ENCODE measurements around the gene RDH5.

The RDH5 gene

GRCh38 chr12:55720071-55720564, at the start of gene RDH5:
TSS of gene RDH5 (plus strand) at chr12:55720393. CDS start at chr12:55721185, 792 bp downstream.
- H3K9me3 ChIP-seq (ENCODE audit: control insufficient read depth, insufficient read depth, low read length) = no peaks in the 10 kb centered on the region
- DNase-seq (ENCODE audit: low read depth, low spot score) = no peak
- H3K27ac ChIP-seq (ENCODE audit: low read length) = no peak within 1 kb of the TSS
- H3K27me3 ChIP-seq (ENCODE audit: control insufficient read depth, insufficient read depth, low read length) = no peaks in the 10 kb centered on the region
- no CpG with 5 or more reads among the region's 6 CpGs for WGBS (ENCODE audit: insufficient coverage, insufficient read length)
- H3K36me3 ChIP-seq (ENCODE audit: control insufficient read depth, insufficient read depth, low read length) = peaks cover 5% of the 10 kb centered on the region
- H3K4me1 ChIP-seq (ENCODE audit: control insufficient read depth, insufficient read depth, low read length) = peaks cover 11% of the 10 kb centered on the region
- no peak within 1 kb of the TSS for H3K4me3 ChIP-seq (ENCODE audit: low read length)

DNA sequence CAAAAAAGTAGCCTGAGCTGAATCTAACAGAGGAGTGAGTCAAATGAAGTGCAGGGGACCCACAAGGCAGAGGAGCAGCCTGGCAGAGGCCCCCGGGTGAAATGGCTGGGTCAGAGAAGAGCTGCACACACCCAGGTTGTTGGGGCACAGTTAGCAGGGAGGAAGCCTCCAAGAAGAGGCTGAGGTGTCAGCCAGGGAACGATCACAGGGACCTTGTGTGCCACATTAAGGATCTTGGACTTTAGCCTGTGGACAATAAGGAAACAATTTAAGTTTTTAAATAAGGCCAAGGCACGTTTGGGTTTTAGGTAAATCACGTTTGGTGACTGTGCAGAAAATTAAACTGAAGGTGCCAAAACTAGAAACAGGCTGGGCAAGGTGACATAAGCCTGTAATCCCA, 48.4 kb upstream of the RDH5 start:
- Histone ChIP-seq H3K36me3 (ENCODE audit: control insufficient read depth, insufficient read depth, low read length) (no peaks in the 10 kb centered on the region), H3K27me3 (ENCODE audit: control insufficient read depth, insufficient read depth, low read length) (no peaks in the 10 kb centered on the region), H3K9me3 (ENCODE audit: control insufficient read depth, insufficient read depth, low read length) (no peaks in the 10 kb centered on the region), H3K4me1 (ENCODE audit: control insufficient read depth, insufficient read depth, low read length) (no peaks in the 10 kb centered on the region), H3K27ac (ENCODE audit: low read length) (no peak overlapping the region), H3K4me3 (ENCODE audit: low read length) (no peak overlapping the region)
- no CpG with 5 or more reads among the region's 4 CpGs for WGBS (ENCODE audit: insufficient coverage, insufficient read length)
- DNase-seq (ENCODE audit: low read depth, low spot score) = no peak

GRCh38 chr12:55673638-55674037, 46.6 kb upstream of the RDH5 start:
- no peaks in the 10 kb centered on the region for H3K36me3 ChIP-seq (ENCODE audit: control insufficient read depth, insufficient read depth, low read length)
- no peaks in the 10 kb centered on the region for H3K4me1 ChIP-seq (ENCODE audit: control insufficient read depth, insufficient read depth, low read length)
- no peaks in the 10 kb centered on the region for H3K27me3 ChIP-seq (ENCODE audit: control insufficient read depth, insufficient read depth, low read length)
- H3K9me3 ChIP-seq (ENCODE audit: control insufficient read depth, insufficient read depth, low read length) = no peaks in the 10 kb centered on the region
- H3K27ac ChIP-seq (ENCODE audit: low read length) = no peak overlapping the region
- no peak overlapping the region for H3K4me3 ChIP-seq (ENCODE audit: low read length)
- DNase-seq (ENCODE audit: low read depth, low spot score) = no peak

DNA sequence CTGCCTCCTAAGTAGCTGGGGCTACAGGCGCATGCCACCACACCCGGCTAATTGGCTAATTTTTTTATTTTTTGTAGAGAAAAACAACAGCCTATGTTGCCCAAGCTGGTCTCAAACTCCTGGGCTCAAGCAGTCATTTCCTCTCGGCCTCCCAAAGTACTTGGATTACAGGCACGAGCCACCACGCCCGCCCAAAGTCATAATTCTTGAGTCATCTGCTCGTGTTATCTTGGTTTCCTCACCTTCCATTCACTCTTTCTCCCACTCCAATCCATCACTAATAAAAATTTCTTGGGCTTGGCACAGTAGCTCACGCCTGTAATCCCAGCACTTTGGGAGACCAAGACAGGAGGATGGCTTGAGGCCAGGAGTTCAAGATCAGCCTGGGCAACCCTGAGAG, 44.5 kb upstream of the RDH5 start:
- no CpG with 5 or more reads among the region's 8 CpGs for WGBS (ENCODE audit: insufficient coverage, insufficient read length)

DNA sequence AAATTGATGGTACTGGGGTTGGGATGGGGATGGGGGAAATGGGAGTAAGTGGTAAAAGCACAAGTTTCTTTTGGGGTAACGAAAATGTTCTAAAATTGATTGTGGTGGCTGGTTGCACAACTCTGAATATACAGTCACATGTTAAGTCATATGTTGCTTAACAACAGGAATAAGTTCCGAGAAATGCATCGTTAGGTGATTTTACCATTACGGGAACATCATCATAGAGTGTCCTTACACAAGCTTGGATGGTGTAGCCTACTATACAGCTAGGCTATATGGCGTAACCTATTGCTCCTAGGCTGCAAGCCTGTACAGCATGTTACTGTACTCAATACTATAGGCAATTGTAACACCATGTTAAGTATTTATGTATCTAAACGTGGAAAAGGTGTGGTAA, 43.5 kb upstream of the RDH5 start:
- Histone ChIP-seq H3K9me3 (ENCODE audit: control insufficient read depth, insufficient read depth, low read length) (no peaks in the 10 kb centered on the region), H3K27ac (ENCODE audit: low read length) (no peak overlapping the region), H3K36me3 (ENCODE audit: control insufficient read depth, insufficient read depth, low read length) (no peaks in the 10 kb centered on the region), H3K4me3 (ENCODE audit: low read length) (no peak overlapping the region), H3K27me3 (ENCODE audit: control insufficient read depth, insufficient read depth, low read length) (no peaks in the 10 kb centered on the region), H3K4me1 (ENCODE audit: control insufficient read depth, insufficient read depth, low read length) (no peaks in the 10 kb centered on the region; the same call in 1 of the 2 replicates)
- 100% methylated on average over 1 of the region's 6 CpGs for WGBS (ENCODE audit: insufficient coverage, insufficient read length)
- no peak for DNase-seq (ENCODE audit: low read depth, low spot score)

More for the DNA sequence above, 44.5 kb upstream of the RDH5 start:
- DNase-seq (ENCODE audit: low read depth, low spot score) = no peak
- H3K27ac ChIP-seq (ENCODE audit: low read length) = no peak overlapping the region
- no peak overlapping the region for H3K4me3 ChIP-seq (ENCODE audit: low read length)
- H3K36me3 ChIP-seq (ENCODE audit: control insufficient read depth, insufficient read depth, low read length) = no peaks in the 10 kb centered on the region
- no peaks in the 10 kb centered on the region for H3K27me3 ChIP-seq (ENCODE audit: control insufficient read depth, insufficient read depth, low read length)
- H3K4me1 ChIP-seq (ENCODE audit: control insufficient read depth, insufficient read depth, low read length) = no peaks in the 10 kb centered on the region
- no peaks in the 10 kb centered on the region for H3K9me3 ChIP-seq (ENCODE audit: control insufficient read depth, insufficient read depth, low read length)

- H3K27ac ChIP-seq (ENCODE audit: low read length) = no peak overlapping the region
- no peak overlapping the region for H3K4me3 ChIP-seq (ENCODE audit: low read length)
- H3K27me3 ChIP-seq (ENCODE audit: control insufficient read depth, insufficient read depth, low read length) = no peaks in the 10 kb centered on the region
- H3K9me3 ChIP-seq (ENCODE audit: control insufficient read depth, insufficient read depth, low read length) = no peaks in the 10 kb centered on the region
- 0 out of 2 replicates have a peak, but pooled peaks cover under 1% of the 10 kb centered on the region for H3K36me3 ChIP-seq (ENCODE audit: control insufficient read depth, insufficient read depth, low read length)
- DNase-seq (ENCODE audit: low read depth, low spot score) = no peak
- H3K4me1 ChIP-seq (ENCODE audit: control insufficient read depth, insufficient read depth, low read length) = peaks cover 4% of the 10 kb centered on the region; the same call in 1 of the 2 replicates
- WGBS (ENCODE audit: insufficient coverage, insufficient read length) = no CpG with 5 or more reads among the region's 5 CpGs
Observed at GRCh38 chr12:55679691-55680090, 40.5 kb upstream of the RDH5 start.

GRCh38 chr12:55681142-55682077, 38.8 kb upstream of the RDH5 start:
- H3K9me3 ChIP-seq (ENCODE audit: control insufficient read depth, insufficient read depth, low read length) = no peaks in the 10 kb centered on the region
- peak; percentile 79 for DNase-seq (ENCODE audit: low read depth, low spot score)
- no peak overlapping the region for H3K27ac ChIP-seq (ENCODE audit: low read length)

DNA sequence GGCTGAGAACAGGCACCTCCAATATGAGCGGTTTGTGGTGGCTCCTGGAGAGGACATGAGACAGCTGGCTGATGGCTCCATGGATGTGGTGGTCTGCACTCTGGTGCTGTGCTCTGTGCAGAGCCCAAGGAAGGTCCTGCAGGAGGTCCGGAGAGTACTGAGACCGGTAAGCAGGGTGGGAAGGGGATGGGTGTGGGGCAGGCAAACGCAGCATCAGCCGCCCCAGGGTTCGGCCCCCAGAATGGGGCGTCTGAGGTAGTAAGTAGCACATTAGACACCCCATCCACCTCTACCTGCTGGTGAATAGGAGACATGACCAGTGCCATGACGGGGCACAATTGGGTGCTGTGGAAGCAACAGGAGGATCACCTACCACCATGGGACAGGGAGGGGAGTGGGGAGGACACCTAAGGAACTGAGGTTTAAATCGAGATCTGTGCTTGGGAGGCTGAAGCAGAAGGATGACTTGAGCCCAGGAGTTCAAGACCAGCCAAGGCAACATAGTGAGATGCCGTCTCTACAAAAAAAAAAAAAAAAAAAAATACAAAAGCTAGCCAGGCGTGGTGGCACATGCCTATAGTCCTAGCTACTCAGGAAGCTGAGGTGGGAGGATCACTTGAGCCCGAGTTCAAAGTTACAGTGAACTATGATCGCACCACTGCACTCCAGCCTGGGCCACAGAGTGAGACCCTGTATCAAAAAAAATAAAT, 38.0 kb upstream of the RDH5 start:
- H3K9me3 ChIP-seq (ENCODE audit: control insufficient read depth, insufficient read depth, low read length) = no peaks in the 10 kb centered on the region
- no peak overlapping the region for H3K27ac ChIP-seq (ENCODE audit: low read length)
- peaks cover 4% of the 10 kb centered on the region; the same call in 1 of the 2 replicates for H3K4me1 ChIP-seq (ENCODE audit: control insufficient read depth, insufficient read depth, low read length)
- H3K36me3 ChIP-seq (ENCODE audit: control insufficient read depth, insufficient read depth, low read length) = peaks cover 6% of the 10 kb centered on the region; the same call in 1 of the 2 replicates
- no peak for DNase-seq (ENCODE audit: low read depth, low spot score)
- no CpG with 5 or more reads among the region's 13 CpGs for WGBS (ENCODE audit: insufficient coverage, insufficient read length)
- no peak overlapping the region for H3K4me3 ChIP-seq (ENCODE audit: low read length)
- no peaks in the 10 kb centered on the region for H3K27me3 ChIP-seq (ENCODE audit: control insufficient read depth, insufficient read depth, low read length)

More at GRCh38 chr12:55681142-55682077, 38.8 kb upstream of the RDH5 start:
- Histone ChIP-seq H3K27me3 (ENCODE audit: control insufficient read depth, insufficient read depth, low read length) (no peaks in the 10 kb centered on the region), H3K36me3 (ENCODE audit: control insufficient read depth, insufficient read depth, low read length) (peaks cover 6% of the 10 kb centered on the region; the same call in 1 of the 2 replicates), H3K4me3 (ENCODE audit: low read length) (no peak overlapping the region), H3K4me1 (ENCODE audit: control insufficient read depth, insufficient read depth, low read length) (peaks cover 4% of the 10 kb centered on the region; the same call in 1 of the 2 replicates)
- no CpG with 5 or more reads among the region's 17 CpGs for WGBS (ENCODE audit: insufficient coverage, insufficient read length)

- Histone ChIP-seq H3K27me3 (ENCODE audit: control insufficient read depth, insufficient read depth, low read length) (no peaks in the 10 kb centered on the region), H3K27ac (ENCODE audit: low read length) (no peak overlapping the region)
- WGBS (ENCODE audit: insufficient coverage, insufficient read length) = no CpG with 5 or more reads among the region's 7 CpGs
Observed at GRCh38 chr12:55683676-55684075, 36.5 kb upstream of the RDH5 start.

DNA sequence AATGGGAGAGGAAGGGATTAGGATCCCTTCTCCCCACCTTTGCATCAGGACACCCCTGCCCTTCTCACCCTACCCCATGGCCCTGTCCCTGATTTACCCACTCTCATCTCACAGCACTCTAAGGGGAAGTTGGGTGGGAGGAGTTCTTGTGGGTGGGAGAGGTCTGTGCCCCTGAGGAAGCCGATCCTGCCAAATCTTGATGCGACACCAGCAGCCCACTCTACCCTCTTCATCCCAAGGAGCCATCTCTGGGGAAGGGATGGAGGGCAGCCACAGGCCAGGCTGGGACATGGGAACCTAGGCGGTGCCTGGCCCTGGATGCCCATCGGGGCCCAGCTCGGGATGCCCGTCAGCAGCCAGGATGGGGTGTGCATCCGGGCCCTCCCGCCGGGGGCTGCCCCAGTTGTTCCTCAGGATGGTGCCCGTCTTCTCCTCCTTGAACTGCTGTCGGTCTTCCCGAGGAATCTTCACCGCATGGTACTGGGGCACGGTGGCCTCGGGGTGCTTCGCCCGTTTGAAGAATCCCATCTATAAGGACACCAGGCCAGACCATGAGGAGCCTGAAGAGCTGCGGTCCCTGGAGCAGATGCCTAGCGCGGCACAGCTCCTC, 35.3 kb upstream of the RDH5 start:
- no CpG with 5 or more reads among the region's 20 CpGs for WGBS (ENCODE audit: insufficient coverage, insufficient read length)
- no peak for DNase-seq (ENCODE audit: low read depth, low spot score)
- no peaks in the 10 kb centered on the region for H3K9me3 ChIP-seq (ENCODE audit: control insufficient read depth, insufficient read depth, low read length)
- peaks cover 4% of the 10 kb centered on the region; the same call in 1 of the 2 replicates for H3K4me1 ChIP-seq (ENCODE audit: control insufficient read depth, insufficient read depth, low read length)
- no peaks in the 10 kb centered on the region for H3K27me3 ChIP-seq (ENCODE audit: control insufficient read depth, insufficient read depth, low read length)
- peaks cover 10% of the 10 kb centered on the region for H3K36me3 ChIP-seq (ENCODE audit: control insufficient read depth, insufficient read depth, low read length)
- H3K4me3 ChIP-seq (ENCODE audit: low read length) = no peak overlapping the region
- H3K27ac ChIP-seq (ENCODE audit: low read length) = no peak overlapping the region

More at GRCh38 chr12:55683676-55684075, 36.5 kb upstream of the RDH5 start:
- peaks cover 10% of the 10 kb centered on the region for H3K36me3 ChIP-seq (ENCODE audit: control insufficient read depth, insufficient read depth, low read length)
- no peak for DNase-seq (ENCODE audit: low read depth, low spot score)
- H3K4me1 ChIP-seq (ENCODE audit: control insufficient read depth, insufficient read depth, low read length) = peaks cover 4% of the 10 kb centered on the region; the same call in 1 of the 2 replicates
- H3K9me3 ChIP-seq (ENCODE audit: control insufficient read depth, insufficient read depth, low read length) = no peaks in the 10 kb centered on the region
- H3K4me3 ChIP-seq (ENCODE audit: low read length) = no peak overlapping the region
